Mucosa of gallbladder (tissue), 1 donor: ENCODE measurements around the gene WDR62. TPM values are rescaled to one million over a fixed set of nuclear protein-coding genes. Genes with fewer than 3 reads are reported as not detected.
A peak's percentile ranks its signal among the peaks of the same experiment; 100 is the strongest.
"Not testable (repeated sequence)": the region's sequence is repeated elsewhere in the genome, so short reads cannot be mapped to it uniquely, and the experiment has no call there.

ENCODE experiments used
- DNase-seq: peaks from one replicate; pipeline ENCODE4 v3.0.0-alpha.2; 2020; ENCODE audit warnings: low spot score
- total RNA-seq: library from RNA; stranded (reverse); gene quantifications from one replicate; pipeline ENCODE4 v1.2.1, GENCODE V29; 2021
- donor health status: DM: no; HTN: no; CAD: no.

The WDR62 gene
- total RNA-seq, 1 donor from 2014 or later: 1.3 TPM

- DNase-seq: peak; percentile 51
Observed at GRCh38 chr19:36032251-36033104, 22.2 kb upstream of the WDR62 start, which contains the start of gene CLIP3. CLIP3 (minus strand) TSS chr19:36032873; CDS start chr19:36032357, 516 bp downstream.

- DNase-seq: no peak
Observed at GRCh38 chr19:36040495-36040894, 14.2 kb upstream of the WDR62 start.

- not testable (repeated sequence) for DNase-seq
Observed at GRCh38 chr19:36041092-36041491, 13.6 kb upstream of the WDR62 start.

- DNase-seq: peak; percentile 31
Observed at GRCh38 chr19:36041831-36042230, 12.9 kb upstream of the WDR62 start.

GRCh38 chr19:36043952-36044351 is 10.7 kb upstream of the WDR62 start:
- no peak for DNase-seq

- no peak for DNase-seq
Observed at GRCh38 chr19:36046443-36047050, 8.2 kb upstream of the WDR62 start.

- no peak for DNase-seq
Observed at GRCh38 chr19:36047835-36048234, 6.9 kb upstream of the WDR62 start.

- DNase-seq: no peak
Observed at GRCh38 chr19:36049080-36049698, 5.5 kb upstream of the WDR62 start.

- no peak for DNase-seq
Observed at GRCh38 chr19:36051236-36051635, 3.5 kb upstream of the WDR62 start.

- no peak for DNase-seq
Observed at GRCh38 chr19:36051637-36052036, 3.1 kb upstream of the WDR62 start.

GRCh38 chr19:36054119-36054732 is 471 bp upstream of the WDR62 start, which contains the start of gene THAP8:
THAP8 (minus strand) TSS chr19:36054285; CDS start chr19:36054217, 68 bp downstream.
- DNase-seq: peak; percentile 100

- no peak for DNase-seq
Observed at GRCh38 chr19:36058481-36059179, 3.9 kb downstream of the WDR62 start.

- DNase-seq: no peak
Observed at GRCh38 chr19:36059180-36059910, 4.6 kb downstream of the WDR62 start.

GRCh38 chr19:36060430-36060829 is 5.7 kb downstream of the WDR62 start:
- no peak for DNase-seq

GRCh38 chr19:36061367-36061766 is 6.7 kb downstream of the WDR62 start:
- no peak for DNase-seq

- no peak for DNase-seq
Observed at GRCh38 chr19:36064826-36065225, 10.1 kb downstream of the WDR62 start.

GRCh38 chr19:36067681-36068080 is 13.0 kb downstream of the WDR62 start:
- DNase-seq: no peak

GRCh38 chr19:36068810-36069499 is 14.3 kb downstream of the WDR62 start:
- not testable (repeated sequence) for DNase-seq

GRCh38 chr19:36072081-36072480 is 17.4 kb downstream of the WDR62 start:
- no peak for DNase-seq
